Measurements from ENCODE around the gene PRXL2B. TPM values are rescaled to one million over a fixed set of nuclear protein-coding genes. Genes with fewer than 3 reads are reported as not detected.

The PRXL2B gene
- total RNA-seq, 2 experiments from 2014 or later: 5.2 to 10.4 TPM

DNA sequence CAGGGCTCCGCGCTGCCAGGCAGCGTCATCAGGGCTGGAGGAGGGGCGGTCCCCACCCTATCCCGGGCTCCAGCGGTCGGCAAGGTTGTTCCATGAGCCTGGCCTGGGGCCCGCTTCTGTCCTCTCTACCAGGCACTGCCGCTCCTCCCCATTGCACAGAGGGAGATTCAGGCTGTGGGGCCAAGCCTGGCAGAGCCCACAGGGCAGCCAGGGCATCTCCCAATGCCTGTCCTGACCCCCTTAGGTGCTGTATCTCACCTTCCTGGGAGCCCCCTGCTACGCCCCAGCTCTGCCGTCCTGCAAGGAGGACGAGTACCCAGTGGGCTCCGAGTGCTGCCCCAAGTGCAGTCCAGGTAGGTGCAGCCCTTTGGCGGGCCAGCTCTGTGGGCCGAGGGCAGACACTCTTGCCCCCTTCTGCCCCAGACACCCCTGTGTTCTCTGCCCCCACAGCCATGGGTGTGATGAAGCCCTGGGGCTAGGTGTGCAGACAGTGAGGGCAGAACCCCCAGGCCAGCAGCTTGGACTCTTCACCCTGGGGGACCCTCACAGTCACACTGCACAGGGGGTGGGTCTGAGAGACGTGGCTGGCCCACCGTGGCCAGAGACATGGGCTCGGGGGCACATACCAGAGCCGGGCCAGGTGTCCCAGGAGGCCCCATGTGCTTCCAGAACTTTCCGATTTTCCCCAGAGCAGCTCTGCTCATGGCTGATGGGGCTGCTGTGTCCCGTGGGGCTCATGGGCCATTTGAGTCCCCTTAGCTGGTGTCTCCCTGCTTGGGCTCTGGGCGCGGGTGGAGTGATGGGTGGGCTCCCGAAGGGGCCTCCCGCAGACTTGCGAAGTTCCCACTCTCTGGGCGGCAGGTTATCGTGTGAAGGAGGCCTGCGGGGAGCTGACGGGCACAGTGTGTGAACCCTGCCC, 28.8 kb upstream of the PRXL2B start:
- no peaks in the 10 kb centered on the region for H4K20me1 ChIP-seq (ENCODE audit: insufficient read depth, low read length)
- no peaks in the 10 kb centered on the region for H3K9me3 ChIP-seq (ENCODE audit: low read length)
- no peaks in the 10 kb centered on the region for H3K9me2 ChIP-seq (ENCODE audit: insufficient read depth, low read length)
- H2AFZ ChIP-seq (ENCODE audit: low read length): no peak overlapping the region
- TF ChIP-seq EZH2phosphoT487 (IDR thresholded peaks at IDR 0.05; ENCODE audit: borderline replicate concordance, low read depth, low read length): no peak
- TF ChIP-seq, protein P1, sequence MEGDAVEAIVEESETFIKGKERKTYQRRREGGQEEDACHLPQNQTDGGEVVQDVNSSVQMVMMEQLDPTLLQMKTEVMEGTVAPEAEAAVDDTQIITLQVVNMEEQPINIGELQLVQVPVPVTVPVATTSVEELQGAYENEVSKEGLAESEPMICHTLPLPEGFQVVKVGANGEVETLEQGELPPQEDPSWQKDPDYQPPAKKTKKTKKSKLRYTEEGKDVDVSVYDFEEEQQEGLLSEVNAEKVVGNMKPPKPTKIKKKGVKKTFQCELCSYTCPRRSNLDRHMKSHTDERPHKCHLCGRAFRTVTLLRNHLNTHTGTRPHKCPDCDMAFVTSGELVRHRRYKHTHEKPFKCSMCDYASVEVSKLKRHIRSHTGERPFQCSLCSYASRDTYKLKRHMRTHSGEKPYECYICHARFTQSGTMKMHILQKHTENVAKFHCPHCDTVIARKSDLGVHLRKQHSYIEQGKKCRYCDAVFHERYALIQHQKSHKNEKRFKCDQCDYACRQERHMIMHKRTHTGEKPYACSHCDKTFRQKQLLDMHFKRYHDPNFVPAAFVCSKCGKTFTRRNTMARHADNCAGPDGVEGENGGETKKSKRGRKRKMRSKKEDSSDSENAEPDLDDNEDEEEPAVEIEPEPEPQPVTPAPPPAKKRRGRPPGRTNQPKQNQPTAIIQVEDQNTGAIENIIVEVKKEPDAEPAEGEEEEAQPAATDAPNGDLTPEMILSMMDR (conservative IDR thresholded peaks at IDR 0.05; ENCODE audit: low read length): no peak
- no peaks in the 10 kb centered on the region for H3K79me2 ChIP-seq (ENCODE audit: insufficient read depth, low read depth, low read length)
- no peak overlapping the region for H3K4me2 ChIP-seq (ENCODE audit: low read length)
- ChIA-PET POLR2A (no interaction called here), CTCF (ENCODE audit: unreplicated experiment) (interaction anchor here (0.6 kb wide), 1 partner anchor 32 kb away, joined by 6 read pairs; the partner anchor contains the start of gene PANK4)
- no TSS peak for BruUV-seq (replicated peaks)
- no peak overlapping the region for H3K27ac ChIP-seq (ENCODE audit: low read depth, low read length, poor library complexity, severe bottlenecking)
- DNase-seq (ENCODE audit: low spot score): no peak
- peaks cover 20% of the 10 kb centered on the region for H3K4me1 ChIP-seq (ENCODE audit: insufficient read depth, low read length, poor library complexity, severe bottlenecking)
- intact Hi-C loops (cut with micrococcal nuclease; ENCODE audit: unreplicated experiment): no loop called here
- no peak overlapping the region for H3K4me3 ChIP-seq (ENCODE audit: low read depth, low read length, poor library complexity, severe bottlenecking)
- H3K36me3 ChIP-seq (ENCODE audit: insufficient read depth, low read length): no peaks in the 10 kb centered on the region

DNA sequence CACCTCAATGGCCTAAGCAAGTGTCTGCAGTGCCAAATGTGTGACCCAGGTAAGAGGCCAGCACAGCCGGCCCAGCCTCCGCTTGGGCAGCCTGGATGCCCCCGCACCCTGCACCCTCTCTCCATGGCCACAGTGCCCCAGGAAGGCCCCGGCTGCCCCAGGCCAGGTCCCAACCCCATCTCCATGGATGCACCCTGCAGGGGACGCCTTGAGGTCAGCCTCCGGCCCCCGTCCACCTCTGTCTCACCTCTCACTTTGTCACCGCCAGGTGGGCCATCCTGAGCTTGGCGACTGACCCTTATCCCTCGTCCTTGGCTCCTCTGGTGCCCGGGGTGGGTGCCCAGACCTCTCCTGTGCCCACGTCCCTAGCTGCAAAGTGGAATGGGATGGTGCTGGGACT, 28.2 kb upstream of the PRXL2B start:
- Histone ChIP-seq H3K9me2 (ENCODE audit: insufficient read depth, low read length) (no peaks in the 10 kb centered on the region), H2AFZ (ENCODE audit: low read length) (no peak overlapping the region), H3K79me2 (ENCODE audit: insufficient read depth, low read depth, low read length) (no peaks in the 10 kb centered on the region), H3K4me2 (ENCODE audit: low read length) (no peak overlapping the region), H3K4me3 (ENCODE audit: low read depth, low read length, poor library complexity, severe bottlenecking) (no peak overlapping the region), H3K27ac (ENCODE audit: low read depth, low read length, poor library complexity, severe bottlenecking) (no peak overlapping the region), H4K20me1 (ENCODE audit: insufficient read depth, low read length) (no peaks in the 10 kb centered on the region), H3K9me3 (ENCODE audit: low read length) (no peaks in the 10 kb centered on the region), H3K4me1 (ENCODE audit: insufficient read depth, low read length, poor library complexity, severe bottlenecking) (peaks cover 20% of the 10 kb centered on the region), H3K36me3 (ENCODE audit: insufficient read depth, low read length) (no peaks in the 10 kb centered on the region)
- no TSS peak for BruUV-seq (replicated peaks)
- CTCF ChIA-PET (ENCODE audit: unreplicated experiment): no interaction called here
- TF ChIP-seq EZH2phosphoT487 (IDR thresholded peaks at IDR 0.05; ENCODE audit: borderline replicate concordance, low read depth, low read length): no peak
- TF ChIP-seq, protein P1 (conservative IDR thresholded peaks at IDR 0.05; ENCODE audit: low read length): no peak
- intact Hi-C loops (cut with micrococcal nuclease; ENCODE audit: unreplicated experiment): no loop called here
- POLR2A ChIA-PET: no interaction called here
- DNase-seq (ENCODE audit: low spot score): no peak

DNA sequence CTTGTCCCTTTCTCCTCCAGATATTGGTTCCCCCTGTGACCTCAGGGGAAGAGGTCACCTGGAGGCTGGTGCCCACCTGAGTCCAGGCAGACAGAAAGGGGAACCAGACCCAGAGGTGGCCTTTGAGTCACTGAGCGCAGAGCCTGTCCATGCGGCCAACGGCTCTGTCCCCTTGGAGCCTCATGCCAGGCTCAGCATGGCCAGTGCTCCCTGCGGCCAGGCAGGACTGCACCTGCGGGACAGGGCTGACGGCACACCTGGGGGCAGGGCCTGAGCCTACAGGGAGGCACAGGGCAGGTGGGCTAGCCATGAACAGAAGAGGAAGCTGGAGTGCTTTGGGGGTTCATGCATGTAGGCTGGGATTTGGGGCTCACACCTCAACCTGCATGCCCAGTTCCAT, 27.7 kb upstream of the PRXL2B start:
- Histone ChIP-seq H4K20me1 (ENCODE audit: insufficient read depth, low read length) (no peaks in the 10 kb centered on the region), H3K4me1 (ENCODE audit: insufficient read depth, low read length, poor library complexity, severe bottlenecking) (peaks cover 20% of the 10 kb centered on the region), H3K36me3 (ENCODE audit: insufficient read depth, low read length) (no peaks in the 10 kb centered on the region), H3K9me2 (ENCODE audit: insufficient read depth, low read length) (no peaks in the 10 kb centered on the region), H3K4me3 (ENCODE audit: low read depth, low read length, poor library complexity, severe bottlenecking) (no peak overlapping the region), H2AFZ (ENCODE audit: low read length) (no peak overlapping the region), H3K79me2 (ENCODE audit: insufficient read depth, low read depth, low read length) (no peaks in the 10 kb centered on the region), H3K27ac (ENCODE audit: low read depth, low read length, poor library complexity, severe bottlenecking) (no peak overlapping the region), H3K9me3 (ENCODE audit: low read length) (no peaks in the 10 kb centered on the region), H3K4me2 (ENCODE audit: low read length) (no peak overlapping the region)
- CTCF ChIA-PET (ENCODE audit: unreplicated experiment): no interaction called here
- no peak for TF ChIP-seq EZH2phosphoT487 (IDR thresholded peaks at IDR 0.05; ENCODE audit: borderline replicate concordance, low read depth, low read length)
- TF ChIP-seq, protein P1 (conservative IDR thresholded peaks at IDR 0.05; ENCODE audit: low read length): no peak
- POLR2A ChIA-PET: no interaction called here
- DNase-seq (ENCODE audit: low spot score): no peak
- BruUV-seq (replicated peaks): no TSS peak
- intact Hi-C loops (cut with micrococcal nuclease; ENCODE audit: unreplicated experiment): no loop called here

All from OCI-LY7 (cell line).